ENCODE results near the gene TNFAIP8L2. TPM values are rescaled to one million over a fixed set of nuclear protein-coding genes. Genes with fewer than 3 reads are reported as not detected.

TNFAIP8L2 gene
- total RNA-seq, 1 experiment from 2014 or later: not detected

DNA sequence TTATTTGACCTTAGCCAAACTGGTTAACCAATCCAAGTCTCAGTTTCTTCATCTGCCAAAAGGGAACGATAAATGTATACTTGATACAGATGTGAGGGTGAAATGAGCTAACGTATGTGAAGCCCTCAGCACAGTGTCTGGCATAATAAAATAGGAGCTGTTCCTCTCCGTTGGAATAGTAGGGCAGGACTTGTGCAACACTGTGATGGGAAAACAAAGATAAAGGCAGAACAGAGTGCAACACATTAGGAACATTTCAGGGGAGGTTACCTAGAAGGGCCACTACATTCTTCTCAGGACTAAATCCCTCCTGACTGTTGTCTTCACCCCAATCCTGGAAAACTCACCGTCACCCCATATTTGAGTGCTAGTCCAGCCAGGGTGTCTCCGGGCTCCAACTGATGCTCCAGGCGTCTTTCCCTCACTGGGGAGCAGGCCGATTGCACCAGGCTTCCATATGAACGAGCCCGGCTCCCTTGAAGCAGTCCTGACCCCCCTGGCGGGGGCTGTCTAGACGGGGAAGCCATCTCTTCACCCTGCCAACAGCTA, 8.4 kb downstream of the TNFAIP8L2 start:
- no peak overlapping the region for H4K5ac ChIP-seq (ENCODE audit: insufficient read length, low read depth, low read length)
- H2BK12ac ChIP-seq (ENCODE audit: insufficient read length, low read depth, low read length): no peak overlapping the region
- Mint-ChIP-seq H3K4me3 (peak overlapping the region; percentile 96 to 98), H3K4me1 (peaks cover 17 to 20% of the 10 kb centered on the region in 2 experiments), H3K9me3 (no peaks in the 10 kb centered on the region; a peak in 1 of 5 replicates), H3K27ac (peak overlapping the region; percentile 60 to 91 (median 82); a peak in 5 of 7 replicates), H3K36me3 (ENCODE audit: insufficient read depth in 1 of 3, low read depth in 3 of 3) (peaks cover 19 to 47% (median 45%) of the 10 kb centered on the region in 3 experiments; a peak in 6 of 7 replicates), H3K27me3 (ENCODE audit: low read depth) (peaks cover 3% of the 10 kb centered on the region; the same call in 1 of the 2 replicates)
- TF ChIP-seq, protein P1, sequence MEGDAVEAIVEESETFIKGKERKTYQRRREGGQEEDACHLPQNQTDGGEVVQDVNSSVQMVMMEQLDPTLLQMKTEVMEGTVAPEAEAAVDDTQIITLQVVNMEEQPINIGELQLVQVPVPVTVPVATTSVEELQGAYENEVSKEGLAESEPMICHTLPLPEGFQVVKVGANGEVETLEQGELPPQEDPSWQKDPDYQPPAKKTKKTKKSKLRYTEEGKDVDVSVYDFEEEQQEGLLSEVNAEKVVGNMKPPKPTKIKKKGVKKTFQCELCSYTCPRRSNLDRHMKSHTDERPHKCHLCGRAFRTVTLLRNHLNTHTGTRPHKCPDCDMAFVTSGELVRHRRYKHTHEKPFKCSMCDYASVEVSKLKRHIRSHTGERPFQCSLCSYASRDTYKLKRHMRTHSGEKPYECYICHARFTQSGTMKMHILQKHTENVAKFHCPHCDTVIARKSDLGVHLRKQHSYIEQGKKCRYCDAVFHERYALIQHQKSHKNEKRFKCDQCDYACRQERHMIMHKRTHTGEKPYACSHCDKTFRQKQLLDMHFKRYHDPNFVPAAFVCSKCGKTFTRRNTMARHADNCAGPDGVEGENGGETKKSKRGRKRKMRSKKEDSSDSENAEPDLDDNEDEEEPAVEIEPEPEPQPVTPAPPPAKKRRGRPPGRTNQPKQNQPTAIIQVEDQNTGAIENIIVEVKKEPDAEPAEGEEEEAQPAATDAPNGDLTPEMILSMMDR (conservative IDR thresholded peaks at IDR 0.05): no peak
- no peak overlapping the region for H3K4ac ChIP-seq (ENCODE audit: low read depth, low read length)
- H2BK120ac ChIP-seq (ENCODE audit: low read depth, low read length, poor library complexity, severe bottlenecking): no peak overlapping the region
- no peaks in the 10 kb centered on the region for H3K9me3 ChIP-seq (ENCODE audit: control insufficient read depth, low read depth, low read length)
- no peak overlapping the region for H3T11ph ChIP-seq (ENCODE audit: low read length)
- H3K18ac ChIP-seq (ENCODE audit: insufficient read length, low read depth, low read length): no peak overlapping the region
- WGBS (ENCODE audit: extremely low coverage, insufficient read length, low lambda C conversion rate): no CpG with 5 or more reads among the region's 11 CpGs
- H2AFZ ChIP-seq (ENCODE audit: low read length): no peak overlapping the region
- no peaks in the 10 kb centered on the region for H3K79me1 ChIP-seq (ENCODE audit: insufficient read depth, low read depth, low read length, poor library complexity, severe bottlenecking)
- 0 out of 2 replicates have a peak, but pooled peaks cover 4% of the 10 kb centered on the region for H3K4me1 ChIP-seq (ENCODE audit: insufficient read depth, low read length)
- H2BK20ac ChIP-seq (ENCODE audit: low read depth, low read length, poor library complexity, severe bottlenecking): no peak overlapping the region
- no peak overlapping the region for H2BK5ac ChIP-seq (ENCODE audit: insufficient read length, low read length)
- H2BK15ac ChIP-seq (ENCODE audit: low read depth, low read length): no peak overlapping the region
- H3K27me3 ChIP-seq (ENCODE audit: insufficient read depth, low read length): no peaks in the 10 kb centered on the region
- peak overlapping the region; percentile 81 for H3K9ac ChIP-seq (ENCODE audit: extremely low read depth, insufficient read length, low read length)
- H4K20me1 ChIP-seq (ENCODE audit: control insufficient read depth, insufficient read depth, insufficient read length): no peaks in the 10 kb centered on the region
- no peak overlapping the region for H2AK5ac ChIP-seq (ENCODE audit: insufficient read length, low read length)
- H3K4me2 ChIP-seq (ENCODE audit: insufficient read depth, insufficient read length, low read length): peak overlapping the region; percentile 70
- no peak overlapping the region for H3K14ac ChIP-seq (ENCODE audit: insufficient read depth, low read length)
- H3K23ac ChIP-seq (ENCODE audit: insufficient read length, low read depth, low read length): no peak overlapping the region
- H3K23me2 ChIP-seq (ENCODE audit: insufficient read length, low read depth, low read length, poor library complexity, severe bottlenecking): peaks cover 13% of the 10 kb centered on the region
- no peaks in the 10 kb centered on the region for H3K79me2 ChIP-seq (ENCODE audit: insufficient read depth, low read length)
- H4K91ac ChIP-seq (ENCODE audit: insufficient read length, low read depth, low read length): no peak overlapping the region
- H3K27ac ChIP-seq (ENCODE audit: insufficient read length, low read depth, low read length): no peak overlapping the region
- no peak overlapping the region for H4K8ac ChIP-seq (replicated peaks; ENCODE audit: insufficient read length, low read depth, low read length)
- no peak overlapping the region for H3K56ac ChIP-seq (ENCODE audit: insufficient read length, low read depth, low read length)
- DNase-seq: no peak
